Uterus (tissue), 2 donors: ENCODE data around the gene SAMD4A.

Experiments used
- POLR2A ChIP-seq, 2 donors: fragments of 450-650 bp; IDR thresholded peaks; one replicate each; pipeline ENCODE4 v1.6.1; 2016; ENCODE audit warnings: antibody characterized with exemption in 2 of 2, mild to moderate bottlenecking in 1 of 2, moderate library complexity in 1 of 2
- TF ChIP-seq, protein P1 (sequence below), 4 experiments: fragments of 200-600 bp in 2 of 4; fragments of 450-650 bp in 2 of 4; sonication (generic) in 2 of 4; IDR thresholded peaks; one replicate each; pipeline ENCODE4 v1.5.1; 2016 to 2019; ENCODE audit warnings: antibody characterized with exemption in 4 of 4, mild to moderate bottlenecking in 2 of 4, moderate library complexity in 1 of 4

DNA sequence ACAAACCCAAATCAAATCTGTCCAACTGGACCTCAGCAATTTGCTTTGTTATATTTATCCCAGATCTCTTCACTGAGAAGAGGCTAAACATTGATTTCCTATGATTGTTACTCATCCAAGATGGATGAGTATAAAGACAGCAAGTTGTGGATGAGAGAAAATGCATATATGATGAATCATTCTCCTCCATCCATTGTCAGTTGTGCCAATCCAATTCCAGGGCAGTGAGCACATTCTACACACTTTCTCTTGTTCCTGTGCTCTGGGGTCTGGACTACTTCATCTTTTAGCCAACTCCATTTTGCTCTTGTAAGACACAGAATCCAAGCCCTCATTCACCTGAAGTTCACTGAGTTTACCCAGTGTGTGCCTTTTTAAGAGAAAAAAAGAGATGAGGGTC, 230.0 kb downstream of the SAMD4A start:
- TF ChIP-seq, protein P1, sequence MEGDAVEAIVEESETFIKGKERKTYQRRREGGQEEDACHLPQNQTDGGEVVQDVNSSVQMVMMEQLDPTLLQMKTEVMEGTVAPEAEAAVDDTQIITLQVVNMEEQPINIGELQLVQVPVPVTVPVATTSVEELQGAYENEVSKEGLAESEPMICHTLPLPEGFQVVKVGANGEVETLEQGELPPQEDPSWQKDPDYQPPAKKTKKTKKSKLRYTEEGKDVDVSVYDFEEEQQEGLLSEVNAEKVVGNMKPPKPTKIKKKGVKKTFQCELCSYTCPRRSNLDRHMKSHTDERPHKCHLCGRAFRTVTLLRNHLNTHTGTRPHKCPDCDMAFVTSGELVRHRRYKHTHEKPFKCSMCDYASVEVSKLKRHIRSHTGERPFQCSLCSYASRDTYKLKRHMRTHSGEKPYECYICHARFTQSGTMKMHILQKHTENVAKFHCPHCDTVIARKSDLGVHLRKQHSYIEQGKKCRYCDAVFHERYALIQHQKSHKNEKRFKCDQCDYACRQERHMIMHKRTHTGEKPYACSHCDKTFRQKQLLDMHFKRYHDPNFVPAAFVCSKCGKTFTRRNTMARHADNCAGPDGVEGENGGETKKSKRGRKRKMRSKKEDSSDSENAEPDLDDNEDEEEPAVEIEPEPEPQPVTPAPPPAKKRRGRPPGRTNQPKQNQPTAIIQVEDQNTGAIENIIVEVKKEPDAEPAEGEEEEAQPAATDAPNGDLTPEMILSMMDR (IDR thresholded peaks at IDR 0.05), result no peak
- TF ChIP-seq POLR2A (IDR thresholded peaks at IDR 0.05), result no peak
